Erythroblast (primary cell): ENCODE data around the gene CALY.
A peak's percentile ranks its signal among the peaks of the same experiment; 100 is the strongest.
"Not testable (repeated sequence)": the region's sequence is repeated elsewhere in the genome, so short reads cannot be mapped to it uniquely, and the experiment has no call there.

Experiments
- DNase-seq, 2 experiments: peaks; one replicate each; lab custom pipeline; 2025; lab: John Stamatoyannopoulos, UW
- GATA1 ChIP-seq: IDR thresholded peaks from 2 replicates; pipeline ENCODE4 v1.6.1; 2011; ENCODE audit warnings: low read depth, mild to moderate bottlenecking, control low read depth, low read length, moderate library complexity
- POLR2A ChIP-seq: IDR thresholded peaks from 2 replicates; pipeline ENCODE4 v1.6.1; 2011; ENCODE audit warnings: mild to moderate bottlenecking, low read length

The CALY gene

GRCh38 chr10:133336577-133337369 lies at the start of gene CALY:
TSS of gene CALY (minus strand) at chr10:133336896. CDS start at chr10:133328989, 7,907 bp downstream.
- peak; percentile 44 to 65 for DNase-seq
- no peak for TF ChIP-seq GATA1
- no peak for TF ChIP-seq POLR2A

DNA sequence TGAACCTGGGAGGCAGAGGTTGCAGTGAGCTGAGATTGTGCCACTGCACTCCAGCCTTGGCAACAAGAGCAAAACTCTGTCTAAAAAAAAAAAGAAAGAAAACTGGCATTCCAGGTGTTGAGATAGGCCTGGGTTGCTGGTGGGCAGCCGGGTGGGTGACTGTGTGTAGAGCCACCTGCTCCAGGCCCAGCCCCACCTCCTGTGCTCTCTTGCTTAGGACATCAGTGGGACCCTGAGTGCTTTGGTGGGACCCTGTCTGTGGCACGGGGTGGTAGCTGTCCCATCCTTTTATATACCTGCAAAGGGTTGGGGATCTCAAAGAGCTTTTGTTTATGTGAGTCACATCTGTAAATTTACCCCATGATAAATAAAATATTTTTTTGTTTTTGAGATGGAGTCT lies 48.5 kb upstream of the CALY start:
- DNase-seq, result no peak
- TF ChIP-seq GATA1, result no peak

DNA sequence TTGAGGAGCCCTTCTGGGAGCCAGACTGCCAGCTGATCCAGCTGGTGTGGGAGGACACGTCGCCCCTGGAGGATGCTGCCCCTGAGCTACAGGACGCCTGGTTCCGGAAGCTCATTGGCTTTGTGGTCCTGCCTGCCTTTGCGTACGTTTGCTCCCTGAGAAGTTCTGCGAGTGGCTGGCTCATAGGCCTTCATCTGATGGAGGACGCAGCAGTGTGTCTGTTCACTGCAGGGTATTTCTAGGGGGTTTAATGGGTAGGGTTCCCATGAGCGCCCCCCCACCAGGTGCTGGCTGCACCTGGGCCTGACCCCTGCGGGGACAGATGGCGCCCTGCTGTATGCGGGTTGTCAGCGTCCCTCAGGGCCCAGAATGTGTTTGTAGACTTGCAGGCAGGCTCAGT lies 47.4 kb upstream of the CALY start:
- no peak for DNase-seq
- TF ChIP-seq POLR2A (no peak), GATA1 (no peak)

- no peak for DNase-seq
- TF ChIP-seq POLR2A (no peak), GATA1 (no peak)
Measured at GRCh38 chr10:133383551-133383950, 46.9 kb upstream of the CALY start.

DNA sequence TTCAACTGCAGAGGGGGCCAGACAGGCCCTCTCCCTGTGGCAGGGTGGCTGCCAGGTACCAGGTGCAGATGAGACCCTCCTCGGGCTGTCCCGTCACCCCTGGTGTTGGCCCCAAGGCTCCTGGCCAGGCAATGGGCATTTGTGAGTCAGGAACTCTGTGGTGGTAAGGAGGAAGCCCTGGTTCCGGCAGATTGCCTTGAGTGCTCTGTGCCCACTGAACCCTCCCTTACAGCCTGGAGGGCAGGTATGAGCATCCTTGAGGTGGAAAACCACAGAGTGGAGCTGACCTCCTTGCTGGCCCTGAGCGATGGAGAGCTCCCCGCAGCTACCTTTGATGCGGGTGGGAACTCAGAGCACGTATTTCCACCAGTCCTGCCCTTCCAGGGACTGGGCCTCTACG lies 44.3 kb upstream of the CALY start:
- TF ChIP-seq POLR2A, result no peak
- TF ChIP-seq GATA1, result no peak
- DNase-seq, result no peak

- TF ChIP-seq GATA1, result no peak
- TF ChIP-seq POLR2A, result no peak
- DNase-seq, result no peak
Measured at GRCh38 chr10:133379801-133380666, 43.3 kb upstream of the CALY start.

DNA sequence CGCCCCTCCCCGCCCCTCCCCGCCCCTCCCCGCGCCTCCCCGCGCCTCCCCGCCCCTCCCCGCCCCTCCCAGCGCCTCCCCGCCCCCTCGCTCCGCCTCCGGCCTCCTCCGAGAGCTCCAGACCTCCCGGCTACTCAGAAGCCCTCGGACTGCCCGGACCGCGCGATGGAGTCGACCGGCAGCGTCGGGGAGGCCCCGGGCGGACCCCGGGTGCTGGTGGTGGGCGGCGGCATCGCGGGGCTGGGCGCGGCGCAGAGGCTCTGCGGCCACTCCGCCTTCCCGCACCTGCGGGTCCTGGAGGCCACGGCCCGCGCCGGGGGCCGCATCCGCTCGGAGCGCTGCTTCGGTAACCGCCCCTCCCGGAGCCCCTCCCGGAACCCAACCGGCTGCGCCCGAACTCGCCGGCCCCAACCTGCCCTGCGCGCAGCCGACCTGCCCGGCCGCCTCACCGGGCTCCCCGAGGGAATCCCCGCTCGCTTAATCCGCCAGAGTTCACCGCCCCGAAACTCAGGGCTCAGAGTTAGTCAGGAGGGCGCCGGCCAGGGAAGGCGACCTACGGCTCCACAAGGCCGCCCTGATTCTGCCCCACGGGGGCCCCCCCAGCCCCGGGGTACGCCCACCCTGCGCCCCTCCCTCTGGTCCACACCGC lies 42.6 kb upstream of the CALY start, which contains the start of gene PAOX:
TSS of gene PAOX (plus strand) at position 111 of the 649 bp plus-strand sequence. CDS start at position 166, 55 bp downstream.
- peak; percentile 53 to 57 for DNase-seq
- TF ChIP-seq GATA1, result no peak

- peak; percentile 61 to 66 for DNase-seq
- no peak for TF ChIP-seq POLR2A
- no peak for TF ChIP-seq GATA1
Measured at GRCh38 chr10:133378251-133379096, 41.8 kb upstream of the CALY start.

DNA sequence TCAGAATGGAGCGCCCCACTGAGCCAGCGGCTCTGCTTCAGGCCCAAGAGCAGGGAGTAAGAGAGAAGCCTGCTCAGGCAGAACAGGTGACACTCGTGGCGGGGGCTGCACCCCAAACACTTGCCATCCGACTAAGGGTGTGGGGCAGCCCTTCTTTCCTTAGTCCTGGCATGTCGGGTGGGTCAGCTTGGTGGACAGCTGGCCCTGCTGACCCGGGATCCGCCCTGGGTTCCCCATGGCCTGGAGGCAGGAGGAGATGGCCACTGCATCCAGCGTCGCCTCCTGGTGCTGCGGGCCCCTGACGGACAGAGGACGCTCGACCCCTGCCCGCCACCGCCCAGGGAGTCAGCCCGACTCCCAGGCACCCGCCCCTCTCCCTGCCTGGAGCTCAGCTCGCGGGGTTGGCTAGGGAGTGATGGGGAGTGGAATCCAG lies 41.1 kb upstream of the CALY start:
- TF ChIP-seq GATA1 (no peak), POLR2A (no peak)
- no peak for DNase-seq

- DNase-seq, result no peak
Measured at GRCh38 chr10:133377025-133377817, 40.5 kb upstream of the CALY start.

GRCh38 chr10:133376183-133376582 lies 39.5 kb upstream of the CALY start:
- DNase-seq, result not testable (repeated sequence)

More at GRCh38 chr10:133377025-133377817, 40.5 kb upstream of the CALY start:
- TF ChIP-seq GATA1 (no peak), POLR2A (no peak)
